ENCODE data around the gene PC. TPM values are rescaled to one million over a fixed set of nuclear protein-coding genes. Genes with fewer than 3 reads are reported as not detected.

The PC gene
- total and polyA plus RNA-seq, 7 donors, result 2.0 to 40.2 (median 11.8) TPM

GRCh38 chr11:66870616-66871520, 87.3 kb downstream of the PC start:
- Histone ChIP-seq H3K36me3 (peaks cover 0 to 5% (median 2%) of the 10 kb centered on the region in 4 donors), H3K27me3 (no peaks in the 10 kb centered on the region), H3K27ac (no peak overlapping the region), H3K9me3 (no peaks in the 10 kb centered on the region), H3K4me1 (no peaks in the 10 kb centered on the region), H3K4me3 (no peak overlapping the region)
- WGBS, 2 donors, result 92 to 94% methylated on average over 39 of the region's 39 CpGs
- DNase-seq, result no peak
- TF ChIP-seq POLR2A (IDR thresholded peaks at IDR 0.05) (no peak), CTCF (IDR thresholded peaks at IDR 0.05) (no peak), EP300 (IDR thresholded peaks at IDR 0.05) (no peak), POLR2AphosphoS5 (IDR thresholded peaks at IDR 0.05) (no peak)
- intact Hi-C loops (cut with DNase I), result no loop called here

- WGBS, 2 donors, result 97% methylated on average over 16 of the region's 16 CpGs
- TF ChIP-seq CTCF (IDR thresholded peaks at IDR 0.05), result no peak
- intact Hi-C loops (cut with DNase I), result no loop called here
- DNase-seq, result no peak
- Histone ChIP-seq H3K27ac (no peak overlapping the region), H3K4me3 (no peak overlapping the region), H3K9me3 (no peaks in the 10 kb centered on the region), H3K27me3 (no peaks in the 10 kb centered on the region), H3K4me1 (no peaks in the 10 kb centered on the region), H3K36me3 (peaks cover 0 to 5% (median 2%) of the 10 kb centered on the region in 4 donors)
Observed at GRCh38 chr11:66870131-66870530, 88.1 kb downstream of the PC start.

- no peak for DNase-seq
- intact Hi-C loops (cut with DNase I), result no loop called here
- no peaks in the 10 kb centered on the region for H3K4me1 ChIP-seq
- WGBS, 2 donors, result 93 to 95% methylated on average over 9 of the region's 9 CpGs
- no peaks in the 10 kb centered on the region for H3K27me3 ChIP-seq
- no peaks in the 10 kb centered on the region for H3K9me3 ChIP-seq
- TF ChIP-seq POLR2A (IDR thresholded peaks at IDR 0.05), result no peak
- no peak for TF ChIP-seq POLR2AphosphoS5 (IDR thresholded peaks at IDR 0.05)
- TF ChIP-seq CTCF (IDR thresholded peaks at IDR 0.05), result no peak
- TF ChIP-seq EP300 (IDR thresholded peaks at IDR 0.05), result no peak
- H3K4me3 ChIP-seq, result no peak overlapping the region
- no peak overlapping the region for H3K27ac ChIP-seq
- peaks cover 0 to 5% (median 2%) of the 10 kb centered on the region in 4 donors for H3K36me3 ChIP-seq
Observed at GRCh38 chr11:66869567-66869870, 88.7 kb downstream of the PC start.

- no peak for DNase-seq
- Histone ChIP-seq H3K4me3 (no peak overlapping the region), H3K9me3 (no peaks in the 10 kb centered on the region), H3K4me1 (no peaks in the 10 kb centered on the region), H3K27ac (no peak overlapping the region), H3K27me3 (no peaks in the 10 kb centered on the region), H3K36me3 (peaks cover 0 to 5% (median 2%) of the 10 kb centered on the region in 4 donors)
- intact Hi-C loops (cut with DNase I), result no loop called here
- WGBS, 2 donors, result 29 to 44% methylated on average over 27 of the region's 27 CpGs
- peak in 1 of 4 experiments; percentile 12 for TF ChIP-seq CTCF (IDR thresholded peaks at IDR 0.05)
- no peak for TF ChIP-seq EP300 (IDR thresholded peaks at IDR 0.05)
Observed at GRCh38 chr11:66868726-66869566, 89.2 kb downstream of the PC start.

All from sigmoid colon (tissue), 7 donors.